Keratinocyte (primary cell): ENCODE data around the gene TSPAN2. TPM values are rescaled to one million over a fixed set of nuclear protein-coding genes. Genes with fewer than 3 reads are reported as not detected.

Experiments used
- DNase-seq: peaks from one replicate; pipeline ENCODE4 v3.0.0-alpha.2; 2011; ENCODE audit warnings: low read depth, missing footprints, low spot score
- FAIRE-seq: peaks from 2 replicates; lab custom pipeline; 2011; peaks lifted over from hg19 to GRCh38; lab: Jason Lieb, UNC
- H2AFZ ChIP-seq: 2 replicates; pipeline ENCODE4 v1.6.0; 2012; ENCODE audit warnings: low read length, control low read depth, inconsistent platforms; ENCODE audit not compliant: control insufficient read depth
- H3K27ac ChIP-seq: 2 replicates; pipeline ENCODE4 v1.5.1; 2011; ENCODE audit warnings: low read length; ENCODE audit not compliant: control insufficient read depth, insufficient read depth
- H3K27me3 ChIP-seq: 3 replicates; pipeline ENCODE4 v1.6.0; 2011; ENCODE audit warnings: low read length; ENCODE audit not compliant: control insufficient read depth, insufficient read depth; ENCODE audit errors: extremely low read depth
- H3K36me3 ChIP-seq, 2 experiments: 2 replicates in 1 of 2; 3 replicates in 1 of 2; pipeline ENCODE4 v1.5.1; 2011; ENCODE audit warnings: low read length in 2 of 2, mild to moderate bottlenecking in 1 of 2; ENCODE audit not compliant: control insufficient read depth in 2 of 2, insufficient read depth in 2 of 2; ENCODE audit errors: extremely low read depth in 1 of 2
- H3K4me1 ChIP-seq: 3 replicates; pipeline ENCODE4 v1.5.1; 2011; ENCODE audit warnings: low read length; ENCODE audit not compliant: control insufficient read depth, insufficient read depth; ENCODE audit errors: extremely low read depth
- H3K4me2 ChIP-seq: 3 replicates; pipeline ENCODE4 v1.6.0; 2011; ENCODE audit warnings: low read depth, low read length; ENCODE audit not compliant: control insufficient read depth, insufficient read depth; ENCODE audit errors: extremely low read depth
- H3K4me3 ChIP-seq, 3 experiments: fragments of 200-600 bp in 1 of 3; sonication (generic) in 1 of 3; 2 replicates in 2 of 3; 3 replicates in 1 of 3; pipeline ENCODE4 v1.5.1; 2011 to 2016; ENCODE audit warnings: low read length in 3 of 3, mild to moderate bottlenecking in 3 of 3, control low read depth in 2 of 3, inconsistent platforms in 1 of 3, low read depth in 1 of 3, mixed read lengths in 1 of 3, mixed run types in 1 of 3, moderate library complexity in 1 of 3; ENCODE audit not compliant: control insufficient read depth in 2 of 3, insufficient read depth in 2 of 3; ENCODE audit errors: extremely low read depth in 1 of 3
- H3K79me2 ChIP-seq: 2 replicates; pipeline ENCODE4 v1.6.0; 2012; ENCODE audit warnings: low read length; ENCODE audit not compliant: control insufficient read depth, insufficient read depth
- H3K9ac ChIP-seq: 3 replicates; pipeline ENCODE4 v1.6.0; 2011; ENCODE audit warnings: low read length; ENCODE audit not compliant: control insufficient read depth, insufficient read depth; ENCODE audit errors: extremely low read depth
- H3K9me1 ChIP-seq: 3 replicates; pipeline ENCODE4 v1.6.0; 2011; ENCODE audit warnings: low read length; ENCODE audit not compliant: control insufficient read depth, insufficient read depth; ENCODE audit errors: extremely low read depth
- H3K9me3 ChIP-seq: 2 replicates; pipeline ENCODE4 v1.5.1; 2012; ENCODE audit warnings: low read depth, low read length; ENCODE audit not compliant: control insufficient read depth
- H4K20me1 ChIP-seq: 3 replicates; pipeline ENCODE4 v1.6.0; 2011; ENCODE audit warnings: low read length; ENCODE audit not compliant: control insufficient read depth, insufficient read depth; ENCODE audit errors: extremely low read depth
- EZH2 ChIP-seq: IDR thresholded peaks from one replicate; pipeline ENCODE4 v1.6.1; 2012; ENCODE audit warnings: inconsistent platforms, mild to moderate bottlenecking, low read length, moderate library complexity
- dilution Hi-C: fragments of 300-500 bp; cut with MboI; formaldehyde crosslinking; loops from one replicate; pipeline ENCODE4 v1.7.0; 2020; ENCODE audit warnings: low sequenced_read_pairs; ENCODE audit not compliant: extremely low pct_ligation_motif_present
- polyA plus RNA-seq, 5 experiments: library from polyadenylated mRNA; depleted of rRNA in 3 of 5; stranded (reverse) in 3 of 5; stranded (forward) in 1 of 5; unstranded in 1 of 5; fragments of >200 nt; gene quantifications; 1 replicate in 1 of 5; 2 replicates in 3 of 5; 3 replicates in 1 of 5; pipeline versions ENCODE4 v1.2.1 to v1.2.3, GENCODE V29; 2011 to 2012; ENCODE audit warnings: missing spikeins in 2 of 5, low read depth in 1 of 5, low replicate concordance in 1 of 5
- TF ChIP-seq, protein P1 (sequence below), 3 experiments: IDR thresholded peaks in 1 of 3; conservative IDR thresholded peaks in 1 of 3; optimal IDR thresholded peaks in 1 of 3; 2 replicates in 2 of 3; 3 replicates in 1 of 3; pipeline versions ENCODE3 to v1.5.1; 2011; ENCODE audit warnings: low read length in 3 of 3, mild to moderate bottlenecking in 3 of 3, moderate library complexity in 2 of 3, control low read depth in 1 of 3, inconsistent platforms in 1 of 3; ENCODE audit not compliant: insufficient read depth in 2 of 3; ENCODE audit errors: extremely low read depth in 1 of 3

Gene TSPAN2
- polyA plus RNA-seq, 1 donor (not counting 4 experiments of a cell fraction or from before 2014, with no cell fraction given), result 0.37 TPM

DNA sequence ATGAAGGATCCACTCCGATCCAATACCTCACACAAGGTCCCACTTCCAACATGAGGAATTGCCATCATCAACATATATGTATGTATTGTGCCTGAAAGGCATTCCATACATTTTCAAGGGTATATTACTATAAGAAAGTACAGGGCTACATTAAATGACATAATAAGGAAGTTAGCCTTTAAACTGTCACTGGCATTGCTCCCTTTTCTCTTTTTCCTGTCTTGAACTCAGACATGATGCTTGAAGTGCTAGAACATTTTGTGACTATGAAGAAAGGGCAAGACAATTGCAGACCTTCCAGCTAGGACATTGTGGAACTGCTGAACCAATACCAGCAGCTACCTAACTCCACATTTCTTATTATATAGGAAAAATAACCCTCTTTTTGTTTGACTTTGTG lies 2.9 kb upstream of the TSPAN2 start:
- no peak overlapping the region for H2AFZ ChIP-seq

GRCh38 chr1:115091572-115091971 lies 2.3 kb upstream of the TSPAN2 start:
- Histone ChIP-seq H2AFZ (no peak overlapping the region), H3K4me3 (no peak overlapping the region), H4K20me1 (no peaks in the 10 kb centered on the region), H3K36me3 (no peaks in the 10 kb centered on the region), H3K9me1 (no peaks in the 10 kb centered on the region), H3K4me2 (no peak overlapping the region), H3K4me1 (peaks cover 3% of the 10 kb centered on the region), H3K27me3 (peaks cover 7% of the 10 kb centered on the region), H3K79me2 (no peaks in the 10 kb centered on the region), H3K27ac (no peak overlapping the region), H3K9ac (no peak overlapping the region), H3K9me3 (no peaks in the 10 kb centered on the region)
- dilution Hi-C loops, result no loop called here
- FAIRE-seq (no peak), DNase-seq (no peak)
- no peak for TF ChIP-seq EZH2
- TF ChIP-seq, protein P1, sequence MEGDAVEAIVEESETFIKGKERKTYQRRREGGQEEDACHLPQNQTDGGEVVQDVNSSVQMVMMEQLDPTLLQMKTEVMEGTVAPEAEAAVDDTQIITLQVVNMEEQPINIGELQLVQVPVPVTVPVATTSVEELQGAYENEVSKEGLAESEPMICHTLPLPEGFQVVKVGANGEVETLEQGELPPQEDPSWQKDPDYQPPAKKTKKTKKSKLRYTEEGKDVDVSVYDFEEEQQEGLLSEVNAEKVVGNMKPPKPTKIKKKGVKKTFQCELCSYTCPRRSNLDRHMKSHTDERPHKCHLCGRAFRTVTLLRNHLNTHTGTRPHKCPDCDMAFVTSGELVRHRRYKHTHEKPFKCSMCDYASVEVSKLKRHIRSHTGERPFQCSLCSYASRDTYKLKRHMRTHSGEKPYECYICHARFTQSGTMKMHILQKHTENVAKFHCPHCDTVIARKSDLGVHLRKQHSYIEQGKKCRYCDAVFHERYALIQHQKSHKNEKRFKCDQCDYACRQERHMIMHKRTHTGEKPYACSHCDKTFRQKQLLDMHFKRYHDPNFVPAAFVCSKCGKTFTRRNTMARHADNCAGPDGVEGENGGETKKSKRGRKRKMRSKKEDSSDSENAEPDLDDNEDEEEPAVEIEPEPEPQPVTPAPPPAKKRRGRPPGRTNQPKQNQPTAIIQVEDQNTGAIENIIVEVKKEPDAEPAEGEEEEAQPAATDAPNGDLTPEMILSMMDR (optimal IDR thresholded peaks at IDR 0.05 in 1 of 3, IDR thresholded peaks at IDR 0.05 in 1 of 3, conservative IDR thresholded peaks at IDR 0.05 in 1 of 3; ENCODE audit: extremely low read depth in 1 of 3, insufficient read depth in 2 of 3, low read length in 3 of 3), result no peak

More for the DNA sequence above, 2.9 kb upstream of the TSPAN2 start:
- H3K9me3 ChIP-seq, result no peaks in the 10 kb centered on the region
- no peak overlapping the region for H3K27ac ChIP-seq
- no peaks in the 10 kb centered on the region for H3K36me3 ChIP-seq
- FAIRE-seq (no peak), DNase-seq (no peak)
- no peak for TF ChIP-seq EZH2
- TF ChIP-seq, protein P1 (optimal IDR thresholded peaks at IDR 0.05 in 1 of 3, IDR thresholded peaks at IDR 0.05 in 1 of 3, conservative IDR thresholded peaks at IDR 0.05 in 1 of 3; ENCODE audit: extremely low read depth in 1 of 3, insufficient read depth in 2 of 3, low read length in 3 of 3), result no peak
- H4K20me1 ChIP-seq, result no peaks in the 10 kb centered on the region
- H3K4me3 ChIP-seq, result no peak overlapping the region
- dilution Hi-C loops, result no loop called here
- no peaks in the 10 kb centered on the region for H3K79me2 ChIP-seq
- H3K4me1 ChIP-seq, result peaks cover 3% of the 10 kb centered on the region
- H3K4me2 ChIP-seq, result no peak overlapping the region
- peaks cover 7% of the 10 kb centered on the region for H3K27me3 ChIP-seq
- no peaks in the 10 kb centered on the region for H3K9me1 ChIP-seq
- H3K9ac ChIP-seq, result no peak overlapping the region
